DND-41 (cell line): ENCODE results near the gene PRTG.
"Not testable (repeated sequence)": the region's sequence is repeated elsewhere in the genome, so short reads cannot be mapped to it uniquely, and the experiment has no call there.

Experiments
- ATAC-seq: fragments of 200-7000 bp; cut with Tn5 transposase; 3 replicates; pipeline ENCODE4 v1.9.1; 2021; ENCODE audit warnings: low read depth; ENCODE audit not compliant: insufficient read depth
- DNase-seq: peaks from one replicate; pipeline ENCODE4 v3.0.0-alpha.2; 2020
- H2AFZ ChIP-seq: 2 replicates; pipeline ENCODE4 v1.6.0; 2012; ENCODE audit warnings: low read depth, low read length
- H3K27ac ChIP-seq: 2 replicates; pipeline ENCODE4 v1.5.1; 2012; ENCODE audit warnings: low read length, inconsistent platforms
- H3K27me3 ChIP-seq: fragments of 200-600 bp; sonication (generic); 2 replicates; pipeline ENCODE4 v1.6.0; 2012; ENCODE audit warnings: low read length, mild to moderate bottlenecking, inconsistent platforms; ENCODE audit not compliant: insufficient read depth, poor library complexity
- H3K36me3 ChIP-seq: 2 replicates; pipeline ENCODE4 v1.5.1; 2012; ENCODE audit warnings: low read length, inconsistent platforms; ENCODE audit not compliant: insufficient read depth
- H3K4me1 ChIP-seq: 2 replicates; pipeline ENCODE4 v1.5.1; 2012; ENCODE audit warnings: mild to moderate bottlenecking, low read length; ENCODE audit not compliant: insufficient read depth
- H3K4me2 ChIP-seq: 2 replicates; pipeline ENCODE4 v1.6.0; 2012; ENCODE audit warnings: mild to moderate bottlenecking, moderate library complexity, low read length, inconsistent platforms; ENCODE audit not compliant: insufficient read depth
- H3K4me3 ChIP-seq, 2 experiments: fragments of 200-600 bp in 1 of 2; shearing (Covaris generic) in 1 of 2; 2 replicates each; pipeline ENCODE4 v1.5.1; 2012 to 2016; ENCODE audit warnings: inconsistent platforms in 2 of 2, low read length in 2 of 2, mild to moderate bottlenecking in 2 of 2, low read depth in 1 of 2, moderate library complexity in 1 of 2
- H3K79me2 ChIP-seq: 2 replicates; pipeline ENCODE4 v1.6.0; 2012; ENCODE audit warnings: low read length, inconsistent platforms; ENCODE audit not compliant: insufficient read depth
- H3K9ac ChIP-seq: 2 replicates; pipeline ENCODE4 v1.6.0; 2012; ENCODE audit warnings: low read depth, mild to moderate bottlenecking, inconsistent platforms, low read length, moderate library complexity
- H3K9me3 ChIP-seq: 2 replicates; pipeline ENCODE4 v1.5.1; 2012; ENCODE audit warnings: low read length, moderate library complexity, mild to moderate bottlenecking, inconsistent platforms; ENCODE audit not compliant: insufficient read depth, severe bottlenecking
- H4K20me1 ChIP-seq: 2 replicates; pipeline ENCODE4 v1.6.0; 2012; ENCODE audit warnings: low read length; ENCODE audit not compliant: insufficient read depth
- CTCF ChIP-seq: IDR thresholded peaks from 2 replicates; pipeline ENCODE4 v1.5.1; 2012; ENCODE audit warnings: borderline replicate concordance, low read length, moderate library complexity, mild to moderate bottlenecking; ENCODE audit not compliant: poor library complexity, severe bottlenecking; ENCODE audit errors: extremely low read depth
- EZH2 ChIP-seq: IDR thresholded peaks from 3 replicates; pipeline ENCODE4 v1.6.1; 2012; ENCODE audit warnings: borderline replicate concordance, low read depth, mild to moderate bottlenecking, moderate library complexity, low read length, inconsistent platforms; ENCODE audit not compliant: severe bottlenecking

Gene PRTG

GRCh38 chr15:55601374-55601773 is 141.6 kb downstream of the PRTG start:
- Histone ChIP-seq H3K27me3 (no peaks in the 10 kb centered on the region), H3K27ac (no peak overlapping the region), H3K4me1 (no peaks in the 10 kb centered on the region), H3K9ac (no peak overlapping the region), H4K20me1 (no peaks in the 10 kb centered on the region), H3K4me3 (no peak overlapping the region), H3K79me2 (no peaks in the 10 kb centered on the region), H2AFZ (no peak overlapping the region), H3K4me2 (no peak overlapping the region), H3K36me3 (no peaks in the 10 kb centered on the region), H3K9me3 (no peaks in the 10 kb centered on the region)
- TF ChIP-seq EZH2 (no peak), CTCF (no peak)
- DNase-seq (no peak), ATAC-seq (no peak)

GRCh38 chr15:55599439-55599838 is 143.5 kb downstream of the PRTG start:
- Histone ChIP-seq H3K27me3 (no peaks in the 10 kb centered on the region), H3K4me2 (no peak overlapping the region), H3K9me3 (no peaks in the 10 kb centered on the region), H3K4me1 (no peaks in the 10 kb centered on the region), H2AFZ (no peak overlapping the region), H3K9ac (no peak overlapping the region), H3K79me2 (no peaks in the 10 kb centered on the region), H3K27ac (no peak overlapping the region), H3K4me3 (no peak overlapping the region), H3K36me3 (no peaks in the 10 kb centered on the region), H4K20me1 (no peaks in the 10 kb centered on the region)
- ATAC-seq = no peak
- TF ChIP-seq CTCF (no peak), EZH2 (no peak)
- no peak for DNase-seq

GRCh38 chr15:55593019-55593418 is 149.9 kb downstream of the PRTG start:
- not testable (repeated sequence) for H3K79me2 ChIP-seq, DNase-seq, H3K27ac ChIP-seq

GRCh38 chr15:55590788-55591187 is 152.2 kb downstream of the PRTG start:
- Histone ChIP-seq H2AFZ (no peak overlapping the region), H3K4me3 (no peak overlapping the region), H4K20me1 (no peaks in the 10 kb centered on the region), H3K4me2 (no peak overlapping the region), H3K27ac (no peak overlapping the region), H3K9ac (no peak overlapping the region), H3K9me3 (no peaks in the 10 kb centered on the region), H3K4me1 (no peaks in the 10 kb centered on the region), H3K27me3 (peaks cover 12% of the 10 kb centered on the region), H3K36me3 (no peaks in the 10 kb centered on the region), H3K79me2 (no peaks in the 10 kb centered on the region)
- TF ChIP-seq CTCF (no peak), EZH2 (no peak)
- no peak for ATAC-seq
- no peak for DNase-seq

More at GRCh38 chr15:55593019-55593418, 149.9 kb downstream of the PRTG start:
- not testable (repeated sequence) for H3K9me3 ChIP-seq, H3K9ac ChIP-seq, H3K4me1 ChIP-seq, ATAC-seq, H2AFZ ChIP-seq, H3K4me2 ChIP-seq, H3K36me3 ChIP-seq, H3K27me3 ChIP-seq, H3K4me3 ChIP-seq, H4K20me1 ChIP-seq
